GM12892 (cell line): Measurements from ENCODE around the gene ALKAL2.

Source experiments
- POLR2A ChIP-seq: IDR thresholded peaks from 2 replicates; pipeline ENCODE4 v1.6.1; 2011; ENCODE audit warnings: low read depth, low read length, control low read depth
- POLR2AphosphoS5 ChIP-seq: IDR thresholded peaks from 2 replicates; pipeline ENCODE4 v1.6.1; 2011; ENCODE audit warnings: low read depth, low read length, control low read depth

DNA sequence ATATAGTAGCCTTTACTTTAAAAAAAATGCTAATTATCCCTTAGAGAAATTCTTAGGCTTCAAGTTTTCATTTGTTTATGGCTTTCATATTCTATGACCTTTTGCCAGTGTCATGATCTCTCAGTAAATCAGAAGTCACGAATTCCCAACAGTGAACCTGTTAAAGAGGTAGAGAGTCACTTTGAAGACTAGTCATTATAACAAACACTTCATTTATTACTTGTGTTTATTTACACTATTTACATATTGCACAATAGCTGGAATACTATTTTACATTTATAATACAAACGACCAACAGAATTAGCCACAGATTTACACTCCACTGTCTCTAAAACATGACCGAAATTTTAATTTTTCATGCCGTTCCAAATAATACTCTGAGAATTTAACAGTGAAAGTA lies 8.5 kb downstream of the ALKAL2 start:
- no peak for TF ChIP-seq POLR2A
- no peak for TF ChIP-seq POLR2AphosphoS5
